Measurements from ENCODE around the gene SH3D19. TPM values are rescaled to one million over a fixed set of nuclear protein-coding genes. Genes with fewer than 3 reads are reported as not detected.

SH3D19 gene
- total RNA-seq, 1 donor from 2014 or later = 32.4 TPM

GRCh38 chr4:151250706-151251105 is 74.7 kb downstream of the SH3D19 start:
- Mint-ChIP-seq H3K4me3 (ENCODE audit: unreplicated experiment) (no peak overlapping the region), H3K27ac (ENCODE audit: unreplicated experiment) (no peak overlapping the region), H3K36me3 (ENCODE audit: unreplicated experiment) (no peaks in the 10 kb centered on the region), H3K9me3 (ENCODE audit: unreplicated experiment) (no peaks in the 10 kb centered on the region), H3K27me3 (ENCODE audit: unreplicated experiment) (no peaks in the 10 kb centered on the region), H3K4me1 (ENCODE audit: unreplicated experiment) (no peaks in the 10 kb centered on the region)
- TF ChIP-seq, protein P1, sequence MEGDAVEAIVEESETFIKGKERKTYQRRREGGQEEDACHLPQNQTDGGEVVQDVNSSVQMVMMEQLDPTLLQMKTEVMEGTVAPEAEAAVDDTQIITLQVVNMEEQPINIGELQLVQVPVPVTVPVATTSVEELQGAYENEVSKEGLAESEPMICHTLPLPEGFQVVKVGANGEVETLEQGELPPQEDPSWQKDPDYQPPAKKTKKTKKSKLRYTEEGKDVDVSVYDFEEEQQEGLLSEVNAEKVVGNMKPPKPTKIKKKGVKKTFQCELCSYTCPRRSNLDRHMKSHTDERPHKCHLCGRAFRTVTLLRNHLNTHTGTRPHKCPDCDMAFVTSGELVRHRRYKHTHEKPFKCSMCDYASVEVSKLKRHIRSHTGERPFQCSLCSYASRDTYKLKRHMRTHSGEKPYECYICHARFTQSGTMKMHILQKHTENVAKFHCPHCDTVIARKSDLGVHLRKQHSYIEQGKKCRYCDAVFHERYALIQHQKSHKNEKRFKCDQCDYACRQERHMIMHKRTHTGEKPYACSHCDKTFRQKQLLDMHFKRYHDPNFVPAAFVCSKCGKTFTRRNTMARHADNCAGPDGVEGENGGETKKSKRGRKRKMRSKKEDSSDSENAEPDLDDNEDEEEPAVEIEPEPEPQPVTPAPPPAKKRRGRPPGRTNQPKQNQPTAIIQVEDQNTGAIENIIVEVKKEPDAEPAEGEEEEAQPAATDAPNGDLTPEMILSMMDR (IDR thresholded peaks at IDR 0.05) = no peak
- no peak for DNase-seq (ENCODE audit: extremely low spot score, unreplicated experiment)

- Mint-ChIP-seq H3K4me1 (ENCODE audit: unreplicated experiment) (peaks cover 1% of the 10 kb centered on the region), H3K27me3 (ENCODE audit: unreplicated experiment) (no peaks in the 10 kb centered on the region), H3K36me3 (ENCODE audit: unreplicated experiment) (no peaks in the 10 kb centered on the region), H3K9me3 (ENCODE audit: unreplicated experiment) (no peaks in the 10 kb centered on the region), H3K27ac (ENCODE audit: unreplicated experiment) (no peak overlapping the region), H3K4me3 (ENCODE audit: unreplicated experiment) (no peak overlapping the region)
- DNase-seq (ENCODE audit: extremely low spot score, unreplicated experiment) = no peak
- TF ChIP-seq, protein P1 (IDR thresholded peaks at IDR 0.05) = no peak
These were observed 76.9 kb downstream of the SH3D19 start for GRCh38 chr4:151248519-151248918.

- DNase-seq (ENCODE audit: extremely low spot score, unreplicated experiment) = no peak
- Mint-ChIP-seq H3K27ac (ENCODE audit: unreplicated experiment) (no peak overlapping the region), H3K36me3 (ENCODE audit: unreplicated experiment) (no peaks in the 10 kb centered on the region), H3K4me3 (ENCODE audit: unreplicated experiment) (no peak overlapping the region), H3K27me3 (ENCODE audit: unreplicated experiment) (no peaks in the 10 kb centered on the region), H3K9me3 (ENCODE audit: unreplicated experiment) (no peaks in the 10 kb centered on the region), H3K4me1 (ENCODE audit: unreplicated experiment) (peaks cover 4% of the 10 kb centered on the region)
- TF ChIP-seq, protein P1 (IDR thresholded peaks at IDR 0.05) = no peak
These were observed 78.0 kb downstream of the SH3D19 start for GRCh38 chr4:151247395-151247794.

GRCh38 chr4:151246742-151247141 is 78.7 kb downstream of the SH3D19 start:
- H3K4me3 Mint-ChIP-seq (ENCODE audit: unreplicated experiment) = no peak overlapping the region
- H3K36me3 Mint-ChIP-seq (ENCODE audit: unreplicated experiment) = no peaks in the 10 kb centered on the region
- TF ChIP-seq, protein P1 (IDR thresholded peaks at IDR 0.05) = no peak
- H3K4me1 Mint-ChIP-seq (ENCODE audit: unreplicated experiment) = peaks cover 4% of the 10 kb centered on the region
- H3K9me3 Mint-ChIP-seq (ENCODE audit: unreplicated experiment) = no peaks in the 10 kb centered on the region
- DNase-seq (ENCODE audit: extremely low spot score, unreplicated experiment) = no peak
- no peak overlapping the region for H3K27ac Mint-ChIP-seq (ENCODE audit: unreplicated experiment)
- no peaks in the 10 kb centered on the region for H3K27me3 Mint-ChIP-seq (ENCODE audit: unreplicated experiment)

DNA sequence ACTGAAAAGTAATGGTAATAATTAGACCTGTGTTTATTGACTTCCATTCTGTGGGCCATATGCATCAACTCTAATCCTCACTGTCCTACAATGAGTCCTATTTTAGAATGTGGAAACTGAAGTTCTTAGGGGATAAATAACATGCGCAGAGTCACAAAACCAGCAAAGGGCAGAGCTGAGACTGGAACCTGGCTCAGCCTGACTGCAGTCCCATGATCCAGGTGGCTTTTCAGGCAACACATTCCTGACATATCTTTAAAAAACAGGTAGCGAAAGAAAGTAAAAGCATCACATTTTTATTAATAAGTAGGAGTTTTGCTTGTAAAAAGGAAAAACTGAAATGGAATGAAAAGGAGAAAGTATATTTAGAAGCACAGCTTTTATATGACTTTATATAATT is 83.1 kb downstream of the SH3D19 start:
- no peak overlapping the region for H3K4me3 Mint-ChIP-seq (ENCODE audit: unreplicated experiment)
- no peaks in the 10 kb centered on the region for H3K36me3 Mint-ChIP-seq (ENCODE audit: unreplicated experiment)
- H3K9me3 Mint-ChIP-seq (ENCODE audit: unreplicated experiment) = no peaks in the 10 kb centered on the region
- H3K27ac Mint-ChIP-seq (ENCODE audit: unreplicated experiment) = no peak overlapping the region
- no peak for DNase-seq (ENCODE audit: extremely low spot score, unreplicated experiment)
- no peaks in the 10 kb centered on the region for H3K27me3 Mint-ChIP-seq (ENCODE audit: unreplicated experiment)
- TF ChIP-seq, protein P1 (IDR thresholded peaks at IDR 0.05) = no peak
- H3K4me1 Mint-ChIP-seq (ENCODE audit: unreplicated experiment) = peaks cover 4% of the 10 kb centered on the region
